Esophagus muscularis mucosa (tissue), 4 donors: ENCODE data around the gene NR2F6.

Experiments
- EP300 ChIP-seq: sonication (generic); formaldehyde crosslinking; IDR thresholded peaks from one replicate; pipeline ENCODE4 v1.6.1; 2017; ENCODE audit warnings: antibody characterized with exemption
- POLR2AphosphoS5 ChIP-seq, 2 donors: sonication (generic); formaldehyde crosslinking; IDR thresholded peaks; one replicate each; pipeline ENCODE4 v1.6.1; 2017; ENCODE audit warnings: antibody characterized with exemption in 2 of 2
- TF ChIP-seq, protein P1 (sequence below), 3 experiments: fragments of 200-600 bp in 2 of 3; fragments of 450-650 bp in 1 of 3; sonication (generic) in 2 of 3; IDR thresholded peaks; one replicate each; pipeline ENCODE4 v1.5.1; 2017 to 2019; ENCODE audit warnings: antibody characterized with exemption in 3 of 3, mild to moderate bottlenecking in 2 of 3, moderate library complexity in 1 of 3

DNA sequence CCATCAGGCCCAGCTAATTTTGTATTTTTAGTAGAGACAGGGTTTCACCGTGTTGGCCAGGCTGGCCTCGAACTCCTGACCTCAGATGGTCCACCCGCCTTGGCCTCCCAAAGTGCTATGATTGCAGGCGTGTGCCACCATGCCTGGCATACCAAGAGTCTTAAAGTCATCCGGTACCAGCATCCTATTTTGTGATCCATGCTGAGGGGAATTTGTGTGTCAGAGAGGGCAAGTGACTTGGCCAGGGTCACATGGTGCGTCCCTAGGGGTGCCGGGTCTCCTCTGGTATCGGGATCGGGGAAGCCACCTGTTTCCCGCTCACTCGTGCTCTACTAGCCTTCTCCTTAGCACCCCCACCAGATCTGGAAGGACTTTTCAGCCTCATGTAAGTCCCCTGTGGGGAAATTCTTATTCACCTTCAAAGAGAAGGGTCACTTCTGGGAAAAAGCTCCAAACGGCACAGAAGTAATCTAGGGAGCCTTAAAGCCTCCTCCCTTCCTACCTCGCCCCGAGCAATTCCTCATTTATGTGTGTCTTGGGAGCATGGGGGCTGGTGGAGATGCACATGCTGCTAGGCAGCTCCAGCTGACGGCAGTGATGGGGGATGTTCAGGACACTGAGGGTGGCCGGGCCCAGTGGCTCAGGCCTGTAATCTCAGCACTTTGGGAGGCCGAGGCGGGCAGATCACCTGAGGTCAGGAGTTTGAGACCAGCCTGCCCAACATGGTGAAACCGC lies 29.9 kb upstream of the NR2F6 start:
- TF ChIP-seq, protein P1, sequence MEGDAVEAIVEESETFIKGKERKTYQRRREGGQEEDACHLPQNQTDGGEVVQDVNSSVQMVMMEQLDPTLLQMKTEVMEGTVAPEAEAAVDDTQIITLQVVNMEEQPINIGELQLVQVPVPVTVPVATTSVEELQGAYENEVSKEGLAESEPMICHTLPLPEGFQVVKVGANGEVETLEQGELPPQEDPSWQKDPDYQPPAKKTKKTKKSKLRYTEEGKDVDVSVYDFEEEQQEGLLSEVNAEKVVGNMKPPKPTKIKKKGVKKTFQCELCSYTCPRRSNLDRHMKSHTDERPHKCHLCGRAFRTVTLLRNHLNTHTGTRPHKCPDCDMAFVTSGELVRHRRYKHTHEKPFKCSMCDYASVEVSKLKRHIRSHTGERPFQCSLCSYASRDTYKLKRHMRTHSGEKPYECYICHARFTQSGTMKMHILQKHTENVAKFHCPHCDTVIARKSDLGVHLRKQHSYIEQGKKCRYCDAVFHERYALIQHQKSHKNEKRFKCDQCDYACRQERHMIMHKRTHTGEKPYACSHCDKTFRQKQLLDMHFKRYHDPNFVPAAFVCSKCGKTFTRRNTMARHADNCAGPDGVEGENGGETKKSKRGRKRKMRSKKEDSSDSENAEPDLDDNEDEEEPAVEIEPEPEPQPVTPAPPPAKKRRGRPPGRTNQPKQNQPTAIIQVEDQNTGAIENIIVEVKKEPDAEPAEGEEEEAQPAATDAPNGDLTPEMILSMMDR (IDR thresholded peaks at IDR 0.05) = no peak
- no peak for TF ChIP-seq EP300
- no peak for TF ChIP-seq POLR2AphosphoS5 (IDR thresholded peaks at IDR 0.05)
